Measurements from ENCODE around the gene DGAT2L6. TPM values are rescaled to one million over a fixed set of nuclear protein-coding genes. Genes with fewer than 3 reads are reported as not detected.

Gene DGAT2L6
- total RNA-seq, 1 experiment from 2014 or later: not detected

GRCh38 chrX:70129816-70130215, 47.5 kb upstream of the DGAT2L6 start:
- no TSS peak for BruUV-seq (replicated peaks)
- Histone ChIP-seq H3K9me2 (replicated peaks; ENCODE audit: low read length) (no peaks in the 10 kb centered on the region), H3K4me3 (ENCODE audit: low read length) (no peak overlapping the region), H3K9ac (ENCODE audit: low read length) (no peak overlapping the region), H3K4me2 (ENCODE audit: low read length) (no peak overlapping the region), H3K27ac (ENCODE audit: low read length) (no peak overlapping the region), H3K9me3 (ENCODE audit: low read length) (no peaks in the 10 kb centered on the region), H4K20me1 (ENCODE audit: low read length) (no peaks in the 10 kb centered on the region), H3K27me3 (ENCODE audit: low read length) (no peaks in the 10 kb centered on the region), H2AFZ (ENCODE audit: low read length) (no peak overlapping the region), H3F3A (ENCODE audit: low read length, unreplicated experiment) (no peaks in the 10 kb centered on the region), H3K79me2 (ENCODE audit: low read length) (peaks cover 11% of the 10 kb centered on the region), H3K36me3 (ENCODE audit: low read depth, low read length) (peaks cover under 1% of the 10 kb centered on the region; the same call in 1 of the 2 replicates), H3K4me1 (ENCODE audit: insufficient read depth, low read length) (peaks cover 26% of the 10 kb centered on the region; the same call in 1 of the 2 replicates)
- intact Hi-C loops (cut with micrococcal nuclease): loop anchor here (10.0 kb wide), 1 partner anchor 165 kb away; the partner anchor contains the start of gene KIF4A
- no peak for TF ChIP-seq EZH2 (IDR thresholded peaks at IDR 0.05; ENCODE audit: low read length, unreplicated experiment)
- TF ChIP-seq EZH2phosphoT487 (IDR thresholded peaks at IDR 0.05; ENCODE audit: borderline replicate concordance, low read length): no peak
- no peak for TF ChIP-seq CTCF (conservative IDR thresholded peaks at IDR 0.05; ENCODE audit: low read depth, low read length)
- CTCF ChIA-PET: no interaction called here
- ATAC-seq: peak; percentile 16; the same call in 1 of the 2 replicates
- POLR2A ChIA-PET (ENCODE audit: unreplicated experiment): no interaction called here
- DNase-seq: peak; percentile 59

- H3K27ac ChIP-seq (ENCODE audit: low read length): no peak overlapping the region
- no peaks in the 10 kb centered on the region for H3F3A ChIP-seq (ENCODE audit: low read length, unreplicated experiment)
- peak overlapping the region; percentile 48; the same call in 1 of the 2 replicates for H2AFZ ChIP-seq (ENCODE audit: low read length)
- peaks cover 32% of the 10 kb centered on the region; the same call in 1 of the 2 replicates for H3K4me1 ChIP-seq (ENCODE audit: insufficient read depth, low read length)
- DNase-seq (peak; percentile 14), ATAC-seq (no peak)
- peaks cover 27% of the 10 kb centered on the region for H3K79me2 ChIP-seq (ENCODE audit: low read length)
- H3K9me3 ChIP-seq (ENCODE audit: low read length): no peaks in the 10 kb centered on the region
- H3K4me2 ChIP-seq (ENCODE audit: low read length): peak overlapping the region; percentile 88
- BruUV-seq (replicated peaks): no TSS peak
- ChIA-PET POLR2A (ENCODE audit: unreplicated experiment) (no interaction called here), CTCF (interaction anchor here (0.5 to 1.4 kb wide), 6 partner anchors 24 to 708 kb away, joined by 3 to 8 read pairs (median 4); partner anchors contain the start of genes KIF4A and PDZD11)
- H3K27me3 ChIP-seq (ENCODE audit: low read length): no peaks in the 10 kb centered on the region
- H3K4me3 ChIP-seq (ENCODE audit: low read length): peak overlapping the region; percentile 93
- H3K9me2 ChIP-seq (replicated peaks; ENCODE audit: low read length): no peaks in the 10 kb centered on the region
- peak overlapping the region; percentile 83; the same call in 1 of the 2 replicates for H3K9ac ChIP-seq (ENCODE audit: low read length)
- H4K20me1 ChIP-seq (ENCODE audit: low read length): no peaks in the 10 kb centered on the region
- peaks cover 16% of the 10 kb centered on the region; the same call in 1 of the 2 replicates for H3K36me3 ChIP-seq (ENCODE audit: low read depth, low read length)
- TF ChIP-seq EZH2phosphoT487 (IDR thresholded peaks at IDR 0.05; ENCODE audit: borderline replicate concordance, low read length) (no peak), EZH2 (IDR thresholded peaks at IDR 0.05; ENCODE audit: low read length, unreplicated experiment) (no peak), CTCF (conservative IDR thresholded peaks at IDR 0.05; ENCODE audit: low read depth, low read length) (no peak; the same call in 1 of the 2 replicates)
- intact Hi-C loops (cut with micrococcal nuclease): loop anchor here (2.0 to 10.0 kb wide), 3 partner anchors 43 to 303 kb away; partner anchors contain the start of gene KIF4A
Measured at GRCh38 chrX:70132224-70132623, 45.1 kb upstream of the DGAT2L6 start.

GRCh38 chrX:70132877-70133302, 44.4 kb upstream of the DGAT2L6 start:
- Histone ChIP-seq H3K9me2 (replicated peaks; ENCODE audit: low read length) (no peaks in the 10 kb centered on the region), H3K27me3 (ENCODE audit: low read length) (no peaks in the 10 kb centered on the region), H3K27ac (ENCODE audit: low read length) (peak overlapping the region; percentile 82), H3K79me2 (ENCODE audit: low read length) (peaks cover 30% of the 10 kb centered on the region), H3K36me3 (ENCODE audit: low read depth, low read length) (peaks cover 16% of the 10 kb centered on the region; the same call in 1 of the 2 replicates), H3F3A (ENCODE audit: low read length, unreplicated experiment) (no peaks in the 10 kb centered on the region), H3K4me1 (ENCODE audit: insufficient read depth, low read length) (peaks cover 35% of the 10 kb centered on the region), H3K4me3 (ENCODE audit: low read length) (peak overlapping the region; percentile 93), H3K9me3 (ENCODE audit: low read length) (no peaks in the 10 kb centered on the region), H3K9ac (ENCODE audit: low read length) (peak overlapping the region; percentile 83), H3K4me2 (ENCODE audit: low read length) (peak overlapping the region; percentile 88), H2AFZ (ENCODE audit: low read length) (peak overlapping the region; percentile 90), H4K20me1 (ENCODE audit: low read length) (no peaks in the 10 kb centered on the region)
- TF ChIP-seq CTCF (conservative IDR thresholded peaks at IDR 0.05; ENCODE audit: low read depth, low read length) (no peak), EZH2 (IDR thresholded peaks at IDR 0.05; ENCODE audit: low read length, unreplicated experiment) (no peak), EZH2phosphoT487 (IDR thresholded peaks at IDR 0.05; ENCODE audit: borderline replicate concordance, low read length) (no peak)
- ATAC-seq: no peak
- no peak for DNase-seq
- intact Hi-C loops (cut with micrococcal nuclease): loop anchor here (1.0 to 10.0 kb wide), 4 partner anchors 42 to 302 kb away; partner anchors contain the start of gene KIF4A
- ChIA-PET CTCF (interaction anchor here (0.5 to 1.4 kb wide), 22 partner anchors 24 to 1303 kb away, joined by 3 to 10 read pairs (median 4); partner anchors contain the start of genes KIF4A and PDZD11), POLR2A (ENCODE audit: unreplicated experiment) (interaction anchor here (0.5 to 1.0 kb wide), 11 partner anchors 41 to 1304 kb away, joined by 3 to 13 read pairs (median 4); partner anchors contain the start of gene EFNB1)
- BruUV-seq (replicated peaks): no TSS peak

All from PC-3 (cell line).